WI38 (cell line): ENCODE data around the gene MPRIP.

Experiments used
- H3K4me3 ChIP-seq: 2 replicates; pipeline ENCODE4 v1.5.1; 2011; ENCODE audit warnings: low read depth, mild to moderate bottlenecking, control low read depth, low read length
- TF ChIP-seq, protein P1 (sequence below): IDR thresholded peaks from 2 replicates; pipeline ENCODE4 v1.5.1; 2012; ENCODE audit warnings: low read depth, mild to moderate bottlenecking, control low read depth, low read length

The MPRIP gene

DNA sequence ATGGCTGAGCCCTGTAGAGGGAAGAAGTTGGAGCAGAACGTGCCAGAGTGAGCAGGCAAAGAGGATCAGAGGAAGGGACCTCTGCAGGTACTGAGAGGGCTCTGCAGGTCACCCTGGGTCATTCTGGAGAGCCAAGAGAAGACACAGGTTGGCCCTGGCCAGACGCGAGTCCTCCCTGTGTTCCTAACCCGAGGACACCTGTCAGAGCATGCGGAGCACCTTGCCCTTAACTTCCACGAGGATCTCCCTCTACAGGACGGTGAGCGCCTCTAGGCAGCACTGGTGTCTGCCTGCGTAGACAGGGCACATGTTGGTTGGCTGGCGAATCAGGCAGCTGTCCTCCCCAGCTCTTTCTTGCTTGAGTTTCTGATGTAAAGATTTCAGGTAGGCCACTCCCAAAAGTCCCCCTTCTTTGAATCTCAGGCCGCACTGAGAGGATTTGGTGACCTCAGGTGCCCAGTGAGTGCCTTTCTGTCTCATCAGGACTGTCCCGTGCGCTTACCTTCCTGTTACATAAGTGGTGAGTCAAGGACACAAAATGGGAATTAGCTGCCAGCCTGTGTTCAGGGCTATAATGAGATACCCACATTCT is 45.3 kb downstream of the MPRIP start:
- H3K4me3 ChIP-seq = no peak overlapping the region
- TF ChIP-seq, protein P1, sequence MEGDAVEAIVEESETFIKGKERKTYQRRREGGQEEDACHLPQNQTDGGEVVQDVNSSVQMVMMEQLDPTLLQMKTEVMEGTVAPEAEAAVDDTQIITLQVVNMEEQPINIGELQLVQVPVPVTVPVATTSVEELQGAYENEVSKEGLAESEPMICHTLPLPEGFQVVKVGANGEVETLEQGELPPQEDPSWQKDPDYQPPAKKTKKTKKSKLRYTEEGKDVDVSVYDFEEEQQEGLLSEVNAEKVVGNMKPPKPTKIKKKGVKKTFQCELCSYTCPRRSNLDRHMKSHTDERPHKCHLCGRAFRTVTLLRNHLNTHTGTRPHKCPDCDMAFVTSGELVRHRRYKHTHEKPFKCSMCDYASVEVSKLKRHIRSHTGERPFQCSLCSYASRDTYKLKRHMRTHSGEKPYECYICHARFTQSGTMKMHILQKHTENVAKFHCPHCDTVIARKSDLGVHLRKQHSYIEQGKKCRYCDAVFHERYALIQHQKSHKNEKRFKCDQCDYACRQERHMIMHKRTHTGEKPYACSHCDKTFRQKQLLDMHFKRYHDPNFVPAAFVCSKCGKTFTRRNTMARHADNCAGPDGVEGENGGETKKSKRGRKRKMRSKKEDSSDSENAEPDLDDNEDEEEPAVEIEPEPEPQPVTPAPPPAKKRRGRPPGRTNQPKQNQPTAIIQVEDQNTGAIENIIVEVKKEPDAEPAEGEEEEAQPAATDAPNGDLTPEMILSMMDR = no peak

DNA sequence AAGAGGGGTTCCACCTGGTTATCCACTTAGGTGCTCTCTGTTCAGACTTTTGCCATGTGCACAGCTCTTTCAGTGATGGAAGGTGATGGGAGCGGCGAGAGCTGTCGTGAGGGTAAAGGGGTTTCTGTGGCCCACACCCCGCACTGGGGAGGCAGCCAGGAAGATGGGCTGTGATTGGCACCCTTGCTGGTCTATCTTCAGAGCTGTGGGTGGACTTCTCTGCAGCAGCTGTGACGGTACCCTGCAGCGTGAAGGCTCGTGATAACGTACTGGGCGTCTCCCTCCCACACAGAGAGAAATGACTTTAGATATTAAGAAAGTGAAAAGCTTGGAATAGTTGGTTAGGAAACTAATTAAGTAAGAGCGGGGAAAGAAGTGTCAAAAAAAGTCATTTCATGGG is 45.8 kb downstream of the MPRIP start:
- TF ChIP-seq, protein P1 = no peak
- no peak overlapping the region for H3K4me3 ChIP-seq

DNA sequence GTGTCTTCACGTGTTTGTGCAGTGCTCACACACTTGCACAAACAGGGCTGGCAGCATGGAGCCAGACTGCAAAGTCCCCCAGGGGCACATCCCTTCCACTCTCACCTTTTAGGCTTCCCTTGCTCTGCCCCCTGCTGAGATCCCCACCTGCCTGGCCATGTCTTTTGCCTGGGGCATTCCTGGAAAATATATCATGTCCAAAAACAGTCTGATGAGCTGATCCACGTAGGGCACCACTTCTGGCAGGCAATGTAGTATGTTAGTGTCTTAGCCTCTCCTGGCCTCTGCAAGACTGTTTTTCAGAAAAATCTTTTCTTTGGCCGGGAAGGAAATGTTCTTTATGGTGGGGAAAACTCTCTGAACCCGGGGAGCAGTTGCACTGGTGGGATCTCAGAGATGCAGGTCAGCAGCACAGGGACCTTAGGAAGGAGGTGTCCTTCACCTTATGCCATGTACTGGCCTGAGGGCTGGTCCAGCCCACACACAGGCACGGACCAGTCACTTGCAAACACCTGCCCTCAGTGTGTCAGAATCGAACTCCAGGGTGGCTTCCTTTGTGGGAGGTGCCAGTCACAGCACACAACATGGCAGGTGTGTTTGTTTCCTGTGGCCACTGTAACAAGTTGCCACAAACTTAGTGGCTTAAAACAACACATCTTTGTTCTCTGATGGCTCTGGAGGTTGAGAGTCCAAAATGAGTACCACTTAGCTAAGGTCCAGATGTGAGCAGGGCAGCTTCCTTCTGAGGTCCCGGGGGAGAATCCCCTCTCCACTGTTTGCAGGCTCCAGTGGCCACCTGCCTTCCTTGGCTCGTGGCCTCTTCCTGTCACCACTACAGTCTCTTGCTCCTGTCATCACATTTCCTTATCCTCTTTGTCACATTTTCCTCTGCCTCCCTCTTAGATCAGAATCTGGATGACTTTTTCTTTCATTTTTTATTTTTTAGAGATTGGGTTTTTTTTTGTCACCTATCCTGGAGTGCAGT is 46.6 kb downstream of the MPRIP start:
- TF ChIP-seq, protein P1 = no peak
- no peak overlapping the region for H3K4me3 ChIP-seq

DNA sequence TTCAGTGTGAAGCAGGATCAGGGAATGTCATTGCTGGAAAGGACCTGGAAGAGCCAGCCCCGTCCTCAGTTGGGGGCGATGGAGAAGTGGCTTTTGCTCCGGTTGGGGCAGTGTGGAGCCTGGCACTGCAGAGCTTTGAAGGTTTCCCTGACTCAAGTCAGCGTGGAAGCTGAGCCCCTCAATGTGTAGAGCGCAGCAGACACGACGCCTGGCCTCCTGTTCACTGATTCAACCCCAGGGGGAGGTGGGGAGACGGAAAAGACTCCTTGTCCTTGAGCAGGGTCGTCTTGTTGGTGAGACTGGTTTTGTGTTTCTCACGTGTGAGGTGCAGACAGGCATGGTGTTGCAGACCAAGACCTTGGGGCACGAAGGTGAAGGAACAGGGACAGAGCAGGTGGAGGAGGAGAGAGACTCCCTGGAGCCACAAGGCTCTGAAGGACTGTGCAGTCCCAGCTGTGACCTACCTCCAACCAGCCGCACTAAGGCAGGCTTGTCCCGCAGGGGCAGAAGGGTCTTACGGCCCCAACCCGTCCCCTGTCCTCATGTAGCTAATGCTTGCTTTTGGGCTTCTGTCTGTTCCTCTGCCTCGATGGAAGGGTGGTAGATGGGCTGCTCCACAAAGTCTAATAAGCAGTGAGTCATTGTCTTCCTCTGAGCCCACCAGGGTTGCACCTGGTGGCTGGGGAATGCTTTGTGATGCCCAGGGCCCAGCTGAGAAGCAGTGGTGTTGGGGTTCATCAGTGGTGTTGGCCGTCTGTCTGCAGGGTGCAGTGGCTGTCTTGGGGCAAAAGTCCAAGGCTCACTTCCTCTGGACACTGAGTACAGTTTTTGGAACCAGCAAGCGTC is 47.8 kb downstream of the MPRIP start:
- TF ChIP-seq, protein P1 = no peak
- no peak overlapping the region for H3K4me3 ChIP-seq

DNA sequence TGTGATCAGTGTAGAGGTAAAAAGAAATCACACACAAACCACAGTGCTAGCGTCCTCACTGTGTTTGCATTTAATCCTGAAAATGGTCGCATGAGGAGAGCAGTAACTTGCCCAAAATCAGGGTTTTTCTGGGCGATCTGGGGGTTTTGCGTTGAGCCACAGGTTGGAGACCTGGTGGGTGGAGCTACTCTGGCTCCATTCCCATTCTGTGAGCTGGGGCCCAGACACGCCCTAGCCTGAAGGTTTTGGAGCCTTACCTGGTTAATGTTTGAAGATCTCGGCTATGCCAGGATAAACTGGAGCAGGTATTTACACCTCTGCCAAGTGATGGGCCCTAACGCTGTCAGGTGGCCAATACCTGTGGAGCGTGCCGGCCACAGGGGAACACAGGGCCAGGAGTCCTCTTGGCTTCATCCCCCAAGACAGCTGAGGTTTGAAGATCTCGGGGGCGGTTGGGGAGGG is 48.4 kb downstream of the MPRIP start:
- H3K4me3 ChIP-seq = no peak overlapping the region
- TF ChIP-seq, protein P1 = no peak

DNA sequence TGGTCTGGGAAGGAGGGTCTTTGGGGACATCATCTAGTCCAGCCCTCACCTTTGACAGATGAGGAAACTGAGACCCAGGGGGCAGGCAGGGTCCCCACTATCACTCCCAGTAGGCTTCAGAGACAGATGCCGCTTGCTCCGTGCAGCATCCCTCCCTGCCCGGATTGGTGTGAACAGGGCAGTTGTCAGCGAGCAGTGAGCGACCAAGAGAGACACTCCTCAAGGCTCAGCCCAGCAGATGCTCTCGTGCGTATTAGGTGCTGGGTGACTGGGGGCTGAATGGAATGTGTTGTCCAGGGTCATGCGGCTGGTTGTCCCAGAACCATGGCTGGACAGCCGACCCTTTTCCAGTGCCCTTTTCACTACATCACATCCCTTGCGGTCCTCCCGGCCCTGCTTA is 49.0 kb downstream of the MPRIP start:
- TF ChIP-seq, protein P1 = no peak
- H3K4me3 ChIP-seq = no peak overlapping the region
